ENCODE data around the gene CALD1. TPM values are rescaled to one million over a fixed set of nuclear protein-coding genes. Genes with fewer than 3 reads are reported as not detected.
A peak's percentile ranks its signal among the peaks of the same experiment; 100 is the strongest.

Gene CALD1, protein sequence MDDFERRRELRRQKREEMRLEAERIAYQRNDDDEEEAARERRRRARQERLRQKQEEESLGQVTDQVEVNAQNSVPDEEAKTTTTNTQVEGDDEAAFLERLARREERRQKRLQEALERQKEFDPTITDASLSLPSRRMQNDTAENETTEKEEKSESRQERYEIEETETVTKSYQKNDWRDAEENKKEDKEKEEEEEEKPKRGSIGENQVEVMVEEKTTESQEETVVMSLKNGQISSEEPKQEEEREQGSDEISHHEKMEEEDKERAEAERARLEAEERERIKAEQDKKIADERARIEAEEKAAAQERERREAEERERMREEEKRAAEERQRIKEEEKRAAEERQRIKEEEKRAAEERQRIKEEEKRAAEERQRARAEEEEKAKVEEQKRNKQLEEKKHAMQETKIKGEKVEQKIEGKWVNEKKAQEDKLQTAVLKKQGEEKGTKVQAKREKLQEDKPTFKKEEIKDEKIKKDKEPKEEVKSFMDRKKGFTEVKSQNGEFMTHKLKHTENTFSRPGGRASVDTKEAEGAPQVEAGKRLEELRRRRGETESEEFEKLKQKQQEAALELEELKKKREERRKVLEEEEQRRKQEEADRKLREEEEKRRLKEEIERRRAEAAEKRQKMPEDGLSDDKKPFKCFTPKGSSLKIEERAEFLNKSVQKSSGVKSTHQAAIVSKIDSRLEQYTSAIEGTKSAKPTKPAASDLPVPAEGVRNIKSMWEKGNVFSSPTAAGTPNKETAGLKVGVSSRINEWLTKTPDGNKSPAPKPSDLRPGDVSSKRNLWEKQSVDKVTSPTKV
- total RNA-seq (2014; rRNA removed; shearing (Covaris generic)) (132 and 133 TPM in 2 replicates), polyA plus RNA-seq (2016; fragmentation: Nextera tagmentation; extraction: Ambion mirVana) (762 and 842 TPM in 2 replicates)
- long read RNA-seq, full-length matches to known transcripts: 5 of 170 reads
- long read RNA-seq, partial matches to known transcripts: 155 of 170 reads
- long read RNA-seq, other reads (novel, unspliced or antisense): 10 of 170 reads

DNA sequence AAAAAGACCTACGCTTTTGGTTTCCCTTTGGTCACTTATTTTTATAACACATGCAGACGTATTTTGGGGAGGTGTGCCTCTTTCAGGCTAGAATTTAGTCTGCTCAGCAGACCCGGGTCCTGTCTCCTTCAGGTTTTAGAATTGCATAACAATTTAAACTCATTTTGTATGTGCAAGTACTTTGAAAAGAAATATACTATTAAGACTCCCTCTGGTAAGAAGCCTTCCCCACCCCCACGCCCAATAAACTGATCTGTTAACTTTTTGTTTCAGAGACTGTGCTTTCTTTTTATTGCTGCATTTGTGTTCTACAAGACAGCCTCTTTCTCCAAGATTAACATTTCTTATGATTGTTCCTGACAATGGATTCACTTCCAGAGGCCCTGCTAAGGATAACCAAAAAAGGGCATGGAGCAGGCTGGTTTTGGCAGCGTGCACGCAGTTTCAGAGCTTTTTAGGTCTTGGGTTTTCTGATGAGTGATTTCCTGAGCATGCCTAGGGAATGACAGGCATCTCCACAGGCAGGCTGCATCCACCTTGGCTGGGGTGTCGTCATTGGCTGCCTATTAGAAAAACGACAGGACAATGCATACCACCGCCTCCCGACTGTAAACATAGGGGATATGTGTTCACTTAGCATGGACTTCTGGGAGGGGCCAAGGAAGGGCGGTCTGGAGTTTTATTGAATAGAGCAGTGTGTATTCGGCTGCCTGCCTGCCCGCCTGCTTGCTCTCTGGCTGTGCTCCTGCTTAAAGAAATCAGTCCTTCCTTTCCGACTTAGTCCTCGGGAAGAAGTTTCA lies at the start of gene CALD1:
Gene CALD1 (plus strand): TSS at position 694 of the 800 bp plus-strand sequence. CDS start 88,100 bp downstream, outside the sequence.
- ATAC-seq (peak; percentile 93), DNase-seq (ENCODE audit: low spot score) (peak; percentile 97)
- no peak for TF ChIP-seq JUNB (IDR thresholded peaks at IDR 0.05; ENCODE audit: unreplicated experiment)
- no peak for TF ChIP-seq ZNF462 (CRISPR knock-in tag; IDR thresholded peaks at IDR 0.05)
- TF ChIP-seq EZH2phosphoT487 (IDR thresholded peaks at IDR 0.05; ENCODE audit: unreplicated experiment): no peak
- TF ChIP-seq NANOG (IDR thresholded peaks at IDR 0.05; ENCODE audit: borderline replicate concordance): peak; percentile 51; the same call in 1 of the 2 replicates
- TF ChIP-seq STAT1 (IDR thresholded peaks at IDR 0.05; ENCODE audit: unreplicated experiment): no peak
- peak; percentile 79 for TF ChIP-seq POLR2AphosphoS5 (IDR thresholded peaks at IDR 0.05; ENCODE audit: low read depth)
- no peak for TF ChIP-seq EZH2 (IDR thresholded peaks at IDR 0.05; ENCODE audit: low read depth, unreplicated experiment)
- TF ChIP-seq ETS1 (IDR thresholded peaks at IDR 0.05): 0 out of 2 replicates have a peak, but pooled peaks have one; percentile 25
- peak; percentile 76 for TF ChIP-seq CREB1 (CRISPR knock-in tag; IDR thresholded peaks at IDR 0.05; ENCODE audit: low read depth)
- H3K36me3 Mint-ChIP-seq (ENCODE audit: low read depth): peaks cover 6% of the 10 kb centered on the region; the same call in 1 of the 3 replicates
- Histone ChIP-seq H3K27ac (ENCODE audit: low read depth) (peak within 1 kb of the TSS; percentile 96), H3K4me3 (peak within 1 kb of the TSS; percentile 75), H3K4me1 (ENCODE audit: insufficient read depth) (peaks cover 31% of the 10 kb centered on the region), H2AFZ (no peak within 1 kb of the TSS), H3K79me2 (replicated peaks; ENCODE audit: insufficient read depth) (peaks cover 44% of the 10 kb centered on the region), H3K4me2 (peak within 1 kb of the TSS; percentile 90), H3K36me3 (ENCODE audit: insufficient read depth) (no peaks in the 10 kb centered on the region), H4K20me1 (replicated peaks; ENCODE audit: insufficient read depth) (no peaks in the 10 kb centered on the region), H3K9me2 (ENCODE audit: insufficient read depth) (0 out of 2 replicates have a peak, but pooled peaks cover 4% of the 10 kb centered on the region), H3K27me3 (ENCODE audit: insufficient read depth) (no peaks in the 10 kb centered on the region), H3F3A (replicated peaks; ENCODE audit: low read depth) (no peaks in the 10 kb centered on the region)
- peak within 1 kb of the TSS; percentile 91 for H3K4me3 Mint-ChIP-seq
- peaks cover 49% of the 10 kb centered on the region for H3K4me1 Mint-ChIP-seq
- H3K27ac Mint-ChIP-seq: peak within 1 kb of the TSS; percentile 98
- H3K9me3 Mint-ChIP-seq: no peaks in the 10 kb centered on the region
- H3K27me3 Mint-ChIP-seq (ENCODE audit: insufficient read depth, low read depth, poor library complexity): peaks cover 3% of the 10 kb centered on the region

Data from GM23338 (cell line).